T1000 (cell line): ENCODE data around the gene FNBP1.
"Not testable (repeated sequence)": the region's sequence is repeated elsewhere in the genome, so short reads cannot be mapped to it uniquely, and the experiment has no call there.

ENCODE experiments used
- DNase-seq: peaks from one replicate; lab custom pipeline; 2025; ENCODE audit warnings: mixed read lengths; lab: John Stamatoyannopoulos, UW

Gene FNBP1

GRCh38 chr9:130021842-130022241, 21.1 kb downstream of the FNBP1 start:
- not testable (repeated sequence) for DNase-seq

GRCh38 chr9:130021123-130021522, 21.9 kb downstream of the FNBP1 start:
- no peak for DNase-seq

- DNase-seq, result no peak
Observed at GRCh38 chr9:130020618-130021017, 22.4 kb downstream of the FNBP1 start.

- no peak for DNase-seq
Observed at GRCh38 chr9:130018265-130018664, 24.7 kb downstream of the FNBP1 start.

- not testable (repeated sequence) for DNase-seq
Observed at GRCh38 chr9:130017510-130017909, 25.5 kb downstream of the FNBP1 start.

- DNase-seq, result no peak
Observed at GRCh38 chr9:130017076-130017475, 25.9 kb downstream of the FNBP1 start.

GRCh38 chr9:130015353-130016019, 27.5 kb downstream of the FNBP1 start:
- no peak for DNase-seq

- DNase-seq, result no peak
Observed at GRCh38 chr9:130013326-130013725, 29.7 kb downstream of the FNBP1 start.

GRCh38 chr9:130010151-130010988, 32.6 kb downstream of the FNBP1 start:
- no peak for DNase-seq

- DNase-seq, result not testable (repeated sequence)
Observed at GRCh38 chr9:130009546-130009945, 33.4 kb downstream of the FNBP1 start.

- DNase-seq, result no peak
Observed at GRCh38 chr9:130008538-130008937, 34.5 kb downstream of the FNBP1 start.

- DNase-seq, result not testable (repeated sequence)
Observed at GRCh38 chr9:130006952-130007351, 36.0 kb downstream of the FNBP1 start.

GRCh38 chr9:130003943-130004552, 38.9 kb downstream of the FNBP1 start:
- no peak for DNase-seq

GRCh38 chr9:130002320-130002719, 40.7 kb downstream of the FNBP1 start:
- DNase-seq, result no peak

- no peak for DNase-seq
Observed at GRCh38 chr9:130001190-130001589, 41.8 kb downstream of the FNBP1 start.

GRCh38 chr9:129999141-129999510, 43.9 kb downstream of the FNBP1 start:
- DNase-seq, result no peak

GRCh38 chr9:129998491-129999140, 44.4 kb downstream of the FNBP1 start:
- no peak for DNase-seq

GRCh38 chr9:129997706-129998105, 45.3 kb downstream of the FNBP1 start:
- DNase-seq, result not testable (repeated sequence)

GRCh38 chr9:129996161-129996830, 46.7 kb downstream of the FNBP1 start:
- no peak for DNase-seq

- DNase-seq, result no peak
Observed at GRCh38 chr9:129995409-129996160, 47.4 kb downstream of the FNBP1 start.

- DNase-seq, result no peak
Observed at GRCh38 chr9:129994882-129995281, 48.1 kb downstream of the FNBP1 start.
